OCI-LY3 (cell line): Measurements from ENCODE around the gene STARD13.

Experiments
- H2AFZ ChIP-seq: fragments of 200-600, 300-600 bp; shearing (Covaris generic); 2 replicates; pipeline ENCODE4 v1.6.0; 2014; ENCODE audit warnings: antibody characterized with exemption, low read depth, low read length
- H3K27ac ChIP-seq: fragments of 200-600, 300-600 bp; sonication (generic); 2 replicates; pipeline ENCODE4 v1.5.1; 2014; ENCODE audit warnings: mild to moderate bottlenecking, low read length, moderate library complexity, mixed read lengths
- H3K27me3 ChIP-seq: fragments of 200-600, 300-600 bp; sonication (generic); 2 replicates; pipeline ENCODE4 v1.6.1; 2014; ENCODE audit warnings: low read depth, low read length, mixed read lengths
- H3K36me3 ChIP-seq: fragments of 200-600, 300-600 bp; sonication (generic); replicated peaks from 2 replicates; pipeline ENCODE3; 2014; ENCODE audit warnings: low read depth, low read length, mixed read lengths
- H3K4me1 ChIP-seq: fragments of 300-600, 200-600 bp; sonication (generic); 2 replicates; pipeline ENCODE4 v1.6.1; 2014; ENCODE audit warnings: low read length, mixed read lengths
- H3K4me2 ChIP-seq: fragments of 200-600, 300-600 bp; sonication (generic); 2 replicates; pipeline ENCODE4 v1.6.1; 2014; ENCODE audit warnings: low read length, mixed read lengths
- H3K4me3 ChIP-seq: fragments of 300-600, 200-600 bp; sonication (generic); 2 replicates; pipeline ENCODE4 v1.5.1; 2014; ENCODE audit warnings: antibody characterized with exemption, mild to moderate bottlenecking, low read length, moderate library complexity
- H3K79me2 ChIP-seq: fragments of 300-600, 200-600 bp; shearing (Covaris generic); 2 replicates; pipeline ENCODE4 v1.6.1; 2014; ENCODE audit warnings: mild to moderate bottlenecking, low read length, mixed read lengths
- H3K9ac ChIP-seq: fragments of 300-600, 200-600 bp; shearing (Covaris generic); 2 replicates; pipeline ENCODE4 v1.6.0; 2014; ENCODE audit warnings: mild to moderate bottlenecking, low read length, moderate library complexity
- H3K9me3 ChIP-seq: fragments of 200-600, 300-600 bp; shearing (Covaris generic); 2 replicates; pipeline ENCODE4 v1.6.1; 2014; ENCODE audit warnings: low read length, mixed read lengths; ENCODE audit not compliant: insufficient read depth
- H4K20me1 ChIP-seq: fragments of 200-600, 300-600 bp; sonication (generic); 2 replicates; pipeline ENCODE4 v1.6.1; 2016; ENCODE audit warnings: low read length, mixed read lengths; ENCODE audit not compliant: insufficient read depth
- CTCF ChIP-seq: fragments of 200-600, 300-600 bp; sonication (generic); IDR thresholded peaks from 2 replicates; pipeline ENCODE4 v1.5.1; 2014; ENCODE audit warnings: antibody characterized with exemption, low read length, low read depth
- EZH2phosphoT487 ChIP-seq: fragments of 200-600 bp; shearing (Covaris generic); IDR thresholded peaks from 2 replicates; pipeline ENCODE4 v1.6.1; 2018; ENCODE audit warnings: antibody characterized with exemption, mixed run types, low read depth

STARD13 gene

DNA sequence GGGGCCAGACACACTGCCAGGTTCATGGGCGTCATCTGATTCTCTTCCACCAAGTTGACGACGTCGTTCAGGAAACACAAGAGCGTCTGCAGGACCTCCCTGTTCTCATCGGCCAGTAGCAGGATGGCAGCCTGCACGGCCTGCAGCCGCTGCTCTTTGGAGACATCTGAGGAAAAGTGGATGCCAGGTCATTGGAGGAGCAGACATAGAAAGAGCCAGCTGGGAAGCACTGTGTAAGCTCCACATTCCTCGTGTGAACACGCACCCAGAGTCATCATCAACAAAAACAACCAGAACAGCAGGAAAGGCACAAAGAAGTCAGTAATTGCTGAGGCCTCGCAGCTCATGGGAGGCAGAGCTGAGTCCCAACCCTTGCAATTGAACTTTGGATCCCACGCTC is 172.8 kb downstream of the STARD13 start:
- Histone ChIP-seq H3K4me2 (no peak overlapping the region), H3K79me2 (no peaks in the 10 kb centered on the region), H3K9ac (no peak overlapping the region), H3K27me3 (no peaks in the 10 kb centered on the region), H3K4me1 (peaks cover 35% of the 10 kb centered on the region), H3K36me3 (no peaks in the 10 kb centered on the region), H2AFZ (no peak overlapping the region), H3K27ac (no peak overlapping the region), H3K4me3 (no peak overlapping the region), H3K9me3 (no peaks in the 10 kb centered on the region), H4K20me1 (no peaks in the 10 kb centered on the region)
- TF ChIP-seq EZH2phosphoT487 (no peak), CTCF (no peak)

DNA sequence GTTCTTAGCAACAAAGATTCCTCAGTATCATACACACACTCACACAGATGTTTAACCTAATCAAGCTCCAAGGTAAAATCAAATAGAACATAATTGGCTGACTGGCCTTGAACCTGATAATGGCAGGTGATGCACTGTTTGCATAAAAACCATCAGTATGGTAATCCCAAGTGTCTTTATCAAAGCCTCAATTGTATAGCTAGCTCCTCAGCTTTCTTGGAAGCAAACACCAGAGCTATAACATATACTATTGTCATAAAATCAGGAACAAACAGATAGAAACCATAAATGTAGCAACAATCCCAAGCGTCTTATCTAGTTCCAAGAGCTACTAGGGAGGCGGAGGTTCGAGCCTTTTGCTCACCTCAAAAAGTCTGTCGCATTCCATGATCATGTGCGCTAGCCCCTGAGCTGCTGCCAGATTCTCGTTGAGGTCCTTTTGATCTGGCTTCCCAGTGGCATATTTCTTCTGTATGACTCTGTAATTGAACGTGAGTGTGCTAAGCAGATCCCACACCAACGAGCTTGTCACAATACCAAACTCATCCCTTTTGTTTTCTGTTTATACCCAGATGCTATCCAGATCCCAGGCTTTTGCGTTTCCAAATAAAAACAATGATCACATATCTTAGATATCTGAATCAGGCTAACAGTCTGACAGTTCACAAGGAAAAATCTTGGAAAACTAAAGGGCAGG is 174.0 kb downstream of the STARD13 start:
- peak overlapping the region; percentile 97 for H2AFZ ChIP-seq
- peaks cover 47% of the 10 kb centered on the region for H3K4me1 ChIP-seq
- no peak for TF ChIP-seq EZH2phosphoT487
- TF ChIP-seq CTCF: no peak
- no peaks in the 10 kb centered on the region for H3K36me3 ChIP-seq
- peak overlapping the region; percentile 78 for H3K4me2 ChIP-seq
- H3K27me3 ChIP-seq: no peaks in the 10 kb centered on the region
- H3K4me3 ChIP-seq: peak overlapping the region; percentile 49; the same call in 1 of the 2 replicates
- H3K9ac ChIP-seq: peak overlapping the region; percentile 54; the same call in 1 of the 2 replicates
- H3K9me3 ChIP-seq: no peaks in the 10 kb centered on the region
- no peaks in the 10 kb centered on the region for H4K20me1 ChIP-seq
- no peaks in the 10 kb centered on the region for H3K79me2 ChIP-seq
- H3K27ac ChIP-seq: peak overlapping the region; percentile 66

GRCh38 chr13:33110713-33111413 is 174.7 kb downstream of the STARD13 start:
- Histone ChIP-seq H3K36me3 (no peaks in the 10 kb centered on the region), H3K79me2 (no peaks in the 10 kb centered on the region), H3K4me2 (peak overlapping the region; percentile 78), H3K4me1 (peaks cover 54% of the 10 kb centered on the region), H3K9me3 (no peaks in the 10 kb centered on the region), H3K27me3 (no peaks in the 10 kb centered on the region), H3K27ac (peak overlapping the region; percentile 66), H4K20me1 (no peaks in the 10 kb centered on the region), H3K9ac (peak overlapping the region; percentile 54), H3K4me3 (peak overlapping the region; percentile 49), H2AFZ (peak overlapping the region; percentile 97)
- TF ChIP-seq CTCF: no peak
- TF ChIP-seq EZH2phosphoT487: no peak

- peak overlapping the region; percentile 54; the same call in 1 of the 2 replicates for H3K9ac ChIP-seq
- no peaks in the 10 kb centered on the region for H3K36me3 ChIP-seq
- no peaks in the 10 kb centered on the region for H3K9me3 ChIP-seq
- no peaks in the 10 kb centered on the region for H3K27me3 ChIP-seq
- H3K4me1 ChIP-seq: peaks cover 59% of the 10 kb centered on the region
- TF ChIP-seq CTCF: no peak
- TF ChIP-seq EZH2phosphoT487: no peak
- H3K4me3 ChIP-seq: peak overlapping the region; percentile 49
- H3K27ac ChIP-seq: peak overlapping the region; percentile 66
- H3K4me2 ChIP-seq: peak overlapping the region; percentile 78
- H3K79me2 ChIP-seq: no peaks in the 10 kb centered on the region
- peak overlapping the region; percentile 97 for H2AFZ ChIP-seq
- H4K20me1 ChIP-seq: no peaks in the 10 kb centered on the region
These were observed 175.2 kb downstream of the STARD13 start for GRCh38 chr13:33110386-33110712.
